Esophagus (tissue), 2 donors: ENCODE data around the gene TMPRSS9. TPM values are rescaled to one million over a fixed set of nuclear protein-coding genes. Genes with fewer than 3 reads are reported as not detected.

Experiments
- H3K27ac ChIP-seq, 2 donors: one replicate each; pipeline ENCODE4 v1.5.1; 2013; ENCODE audit warnings: low read depth in 2 of 2, mild to moderate bottlenecking in 2 of 2, inconsistent platforms in 1 of 2, low read length in 1 of 2, moderate library complexity in 1 of 2
- H3K27me3 ChIP-seq, 2 donors: one replicate each; pipeline ENCODE4 v1.6.1; 2013; ENCODE audit warnings: low read length in 2 of 2, control low read depth in 1 of 2, mild to moderate bottlenecking in 1 of 2; ENCODE audit not compliant: insufficient read depth in 2 of 2, control insufficient read depth in 1 of 2
- H3K36me3 ChIP-seq, 2 donors: one replicate each; pipeline ENCODE4 v1.6.1; 2013; ENCODE audit warnings: low read length in 1 of 2; ENCODE audit not compliant: control insufficient read depth in 2 of 2, insufficient read depth in 2 of 2
- H3K4me1 ChIP-seq, 2 donors: one replicate each; pipeline ENCODE4 v1.6.1; 2013; ENCODE audit warnings: low read length in 1 of 2; ENCODE audit not compliant: control insufficient read depth in 2 of 2, insufficient read depth in 2 of 2
- H3K4me3 ChIP-seq, 2 donors: one replicate each; pipeline ENCODE4 v1.5.1; 2013; ENCODE audit warnings: low read length in 2 of 2, mild to moderate bottlenecking in 2 of 2, low read depth in 1 of 2, moderate library complexity in 1 of 2
- H3K9me3 ChIP-seq, 2 donors: one replicate each; pipeline ENCODE4 v1.6.1; 2013; ENCODE audit warnings: mild to moderate bottlenecking in 2 of 2, low read depth in 1 of 2, low read length in 1 of 2, moderate library complexity in 1 of 2; ENCODE audit not compliant: control insufficient read depth in 2 of 2, insufficient read depth in 1 of 2
- WGBS, 2 donors: extraction: QIAGEN DNeasy Blood & Tissue Kit; methylation state at CpG; one replicate each; pipeline ENCODE4 v1.1.7; 2013; 5-methylcytosine and 5-hydroxymethylcytosine counted together
- polyA plus RNA-seq, 2 donors: library from polyadenylated mRNA; stranded (reverse); fragments of 200-250 nt; gene quantifications; one replicate each; pipeline ENCODE4 v1.2.3, GENCODE V29; 2013
- donor health status: healthy with polysubstance abuse.
- donor health status: Bipolar disorder and iron deficiency.

Gene TMPRSS9
- polyA plus RNA-seq, 2 donors, result 0.04 TPM; not detected in 1

DNA sequence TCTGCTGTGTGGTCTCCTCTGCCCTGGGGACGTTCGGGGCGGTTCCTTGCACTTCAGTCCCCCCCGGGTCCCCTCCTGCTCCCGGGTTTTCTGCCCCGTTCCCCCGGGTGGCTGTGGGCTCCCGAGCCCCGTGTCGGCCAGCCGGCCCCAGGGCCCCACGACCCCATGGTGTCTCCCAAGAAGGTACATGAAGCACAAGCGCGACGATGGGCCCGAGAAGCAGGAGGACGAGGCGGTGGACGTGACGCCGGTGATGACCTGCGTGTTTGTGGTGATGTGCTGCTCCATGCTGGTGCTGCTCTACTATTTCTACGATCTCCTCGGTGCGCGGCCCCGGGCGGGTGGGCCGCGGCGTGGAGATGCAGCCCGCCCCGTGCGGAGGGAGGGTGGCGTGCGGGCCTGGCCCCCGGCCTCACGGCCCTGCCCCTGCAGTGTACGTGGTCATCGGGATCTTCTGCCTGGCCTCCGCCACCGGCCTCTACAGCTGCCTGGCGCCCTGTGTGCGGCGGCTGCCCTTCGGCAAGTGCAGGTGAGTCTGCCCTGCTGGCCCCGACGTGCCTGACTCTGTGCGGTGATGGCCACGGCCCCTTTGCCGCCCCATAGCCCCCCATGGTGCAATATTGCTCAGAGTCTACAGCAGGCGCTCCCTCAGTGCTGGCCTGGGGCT, 20.3 kb upstream of the TMPRSS9 start:
- H3K4me3 ChIP-seq, result no peak overlapping the region
- peaks cover 0 to 9% of the 10 kb centered on the region in 2 donors for H3K4me1 ChIP-seq
- WGBS, 2 donors, result 94 to 95% methylated on average over 50 to 52 of the region's 52 CpGs
- H3K36me3 ChIP-seq, result peaks cover 0 to 31% of the 10 kb centered on the region in 2 donors
- H3K9me3 ChIP-seq, result peaks cover 0 to 5% of the 10 kb centered on the region in 2 donors
- no peak overlapping the region for H3K27ac ChIP-seq
- H3K27me3 ChIP-seq, result no peaks in the 10 kb centered on the region

DNA sequence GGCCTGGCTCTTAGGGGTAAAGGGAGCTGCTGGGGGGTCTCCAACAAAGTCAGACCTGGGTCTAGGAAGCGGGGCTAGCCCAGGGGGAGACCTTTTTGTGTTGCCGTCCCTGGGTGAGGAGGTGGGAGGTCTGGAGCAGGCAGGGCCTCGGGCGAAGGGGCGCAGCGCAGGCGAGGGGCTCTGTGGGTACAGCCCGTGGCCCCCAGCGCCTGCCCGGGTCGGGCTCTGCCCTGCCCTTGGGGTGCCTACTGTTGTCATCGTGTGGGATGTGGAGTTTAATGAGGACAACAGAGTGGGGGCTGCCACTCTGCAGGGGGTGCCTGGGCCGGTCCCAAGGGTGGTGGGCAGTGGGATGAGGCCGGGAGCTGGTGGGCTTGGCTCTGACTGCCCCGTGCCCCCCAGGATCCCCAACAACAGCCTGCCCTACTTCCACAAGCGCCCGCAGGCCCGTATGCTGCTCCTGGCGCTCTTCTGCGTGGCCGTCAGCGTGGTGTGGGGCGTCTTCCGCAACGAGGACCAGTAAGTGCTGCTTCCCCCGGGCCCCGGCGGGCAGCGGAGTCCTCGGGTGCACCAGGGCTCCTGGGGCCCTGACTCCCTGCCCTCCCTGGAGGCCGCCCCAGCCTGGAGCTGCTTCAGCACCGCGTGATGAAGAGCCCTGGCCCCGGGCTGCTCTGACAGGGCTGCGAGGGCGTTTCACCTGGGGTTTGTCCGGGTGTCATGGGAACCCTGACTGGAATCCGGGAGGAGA, 19.4 kb upstream of the TMPRSS9 start:
- Histone ChIP-seq H3K9me3 (peaks cover 0 to 5% of the 10 kb centered on the region in 2 donors), H3K36me3 (peaks cover 0 to 29% of the 10 kb centered on the region in 2 donors), H3K4me3 (no peak overlapping the region), H3K27ac (no peak overlapping the region), H3K4me1 (peaks cover 0 to 9% of the 10 kb centered on the region in 2 donors), H3K27me3 (no peaks in the 10 kb centered on the region)
- 81 to 87% methylated on average over 38 of the region's 38 CpGs for WGBS, 2 donors

DNA sequence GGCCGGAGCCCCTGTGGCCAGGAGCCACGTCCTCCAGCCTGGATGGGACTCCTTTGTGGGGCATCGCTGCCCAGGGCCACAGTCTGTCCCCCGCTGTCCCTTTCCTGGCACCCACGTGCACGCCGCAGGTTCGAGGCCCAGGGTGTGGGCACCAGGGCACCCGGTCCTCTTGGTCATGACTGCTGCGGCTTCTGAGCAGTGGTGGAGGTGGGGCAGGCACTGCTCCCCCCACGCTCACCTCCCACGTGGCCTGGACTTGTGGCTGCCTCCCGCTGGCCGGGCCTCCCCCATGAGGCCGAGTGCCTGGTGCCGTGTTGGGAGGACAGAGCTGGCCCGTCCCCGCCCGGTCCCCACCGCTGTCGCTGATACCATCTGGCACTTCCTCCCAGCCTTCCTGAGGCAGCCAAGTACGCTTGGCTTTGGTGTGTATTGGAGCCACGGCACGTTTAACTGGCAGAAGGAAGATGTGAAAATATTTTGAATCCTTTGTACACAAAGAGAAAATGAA, 18.8 kb upstream of the TMPRSS9 start:
- WGBS, 2 donors, result 64 to 74% methylated on average over 20 to 24 of the region's 24 CpGs
- no peaks in the 10 kb centered on the region for H3K27me3 ChIP-seq
- peaks cover 0 to 29% of the 10 kb centered on the region in 2 donors for H3K36me3 ChIP-seq
- peaks cover 0 to 7% of the 10 kb centered on the region in 2 donors for H3K4me1 ChIP-seq
- H3K9me3 ChIP-seq, result peaks cover 0 to 5% of the 10 kb centered on the region in 2 donors
- H3K27ac ChIP-seq, result no peak overlapping the region
- H3K4me3 ChIP-seq, result no peak overlapping the region

DNA sequence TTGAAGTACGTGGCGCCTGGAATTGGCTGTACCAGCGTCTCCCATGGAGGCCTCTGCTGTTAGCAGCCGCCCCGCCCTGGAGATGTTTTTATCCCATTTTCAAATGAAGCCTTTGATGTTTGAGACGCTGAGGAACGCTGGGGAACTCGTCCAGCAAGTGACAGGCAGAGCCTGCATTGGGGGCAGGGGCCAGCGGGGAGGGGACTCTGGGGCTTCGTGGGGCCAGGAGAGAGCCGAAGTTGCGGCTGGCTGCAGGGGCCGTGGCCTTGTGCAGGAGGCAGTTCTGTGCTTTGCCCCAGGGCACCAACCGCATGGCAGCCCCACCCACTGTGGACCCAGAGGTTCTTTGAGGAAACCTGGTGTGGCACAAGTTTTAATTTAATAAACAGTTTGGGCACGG, 18.1 kb upstream of the TMPRSS9 start:
- Histone ChIP-seq H3K4me3 (no peak overlapping the region), H3K4me1 (peaks cover 0 to 7% of the 10 kb centered on the region in 2 donors), H3K27ac (no peak overlapping the region), H3K36me3 (peaks cover 0 to 25% of the 10 kb centered on the region in 2 donors), H3K9me3 (peaks cover 0 to 3% of the 10 kb centered on the region in 2 donors), H3K27me3 (no peaks in the 10 kb centered on the region)
- 54 to 63% methylated on average over 15 of the region's 15 CpGs for WGBS, 2 donors

DNA sequence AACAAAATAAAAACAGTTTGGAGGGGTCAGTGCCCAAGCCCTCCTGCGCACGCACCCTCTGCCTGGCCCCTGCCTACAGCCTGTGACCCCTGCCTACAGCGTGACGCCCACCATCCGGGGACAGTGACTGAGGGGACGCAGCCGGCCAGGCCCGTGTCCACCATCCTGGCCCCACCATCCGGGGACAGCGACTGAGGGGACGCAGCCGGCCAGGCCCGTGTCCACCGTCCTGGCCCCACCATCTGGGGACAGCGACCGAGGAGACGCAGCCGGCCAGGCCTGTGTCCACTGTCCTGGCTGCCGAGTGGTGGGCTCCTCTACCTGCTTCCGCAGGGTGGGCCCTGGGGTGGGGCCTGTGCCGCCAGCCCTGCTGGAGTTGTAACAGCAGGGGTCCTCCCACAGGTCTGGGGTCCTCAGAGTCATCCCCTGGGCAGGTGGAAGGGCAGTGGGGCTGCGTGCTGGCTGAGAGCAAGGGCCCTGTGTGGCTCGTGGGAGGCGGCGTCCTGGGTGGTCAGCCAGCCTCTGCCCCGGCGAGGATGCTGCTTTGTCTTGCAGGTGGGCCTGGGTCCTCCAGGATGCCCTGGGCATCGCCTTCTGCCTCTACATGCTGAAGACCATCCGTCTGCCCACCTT, 17.3 kb upstream of the TMPRSS9 start:
- 96 to 98% methylated on average over 22 to 29 of the region's 29 CpGs for WGBS, 2 donors

DNA sequence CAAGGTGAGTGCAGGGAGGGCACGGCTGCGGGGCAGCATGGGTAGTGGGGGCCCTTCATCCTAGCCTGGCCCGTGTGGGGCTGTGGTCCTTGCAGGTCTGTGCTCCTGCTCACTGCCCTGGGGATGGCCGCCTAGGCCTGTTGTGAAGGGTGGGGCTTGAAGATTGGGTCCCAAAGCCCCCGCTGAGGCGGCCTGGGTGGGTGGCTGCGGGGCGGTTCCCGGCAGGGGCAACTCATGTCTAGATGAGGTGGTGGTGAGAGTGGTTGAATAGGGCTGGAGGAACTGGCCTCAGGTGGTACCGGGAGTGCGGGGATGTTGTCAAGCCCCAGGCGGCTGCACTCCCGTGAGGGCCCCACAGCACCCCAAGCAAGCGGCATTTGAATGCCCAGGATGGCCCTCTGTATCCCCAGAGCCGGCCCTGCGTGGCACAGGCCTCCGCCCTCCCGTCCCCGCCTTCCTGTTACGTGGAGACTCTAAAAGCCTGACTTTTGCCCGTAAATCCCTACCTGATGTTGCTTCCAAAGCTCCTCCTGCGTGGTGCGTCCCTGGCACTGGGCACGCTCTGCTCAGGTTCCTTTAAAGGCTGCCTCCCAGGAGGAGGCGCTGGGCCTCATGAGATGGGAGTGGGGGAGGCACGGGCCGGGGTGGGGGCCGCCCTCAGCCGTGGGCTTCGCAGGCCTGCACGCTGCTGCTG, 16.6 kb upstream of the TMPRSS9 start:
- peaks cover 0 to 27% of the 10 kb centered on the region in 2 donors for H3K36me3 ChIP-seq
- 91 to 94% methylated on average over 31 of the region's 31 CpGs for WGBS, 2 donors

More for the DNA sequence above, 17.3 kb upstream of the TMPRSS9 start:
- peaks cover 0 to 3% of the 10 kb centered on the region in 2 donors for H3K9me3 ChIP-seq
- no peak overlapping the region for H3K4me3 ChIP-seq
- H3K27me3 ChIP-seq, result no peaks in the 10 kb centered on the region
- no peak overlapping the region for H3K27ac ChIP-seq
- peaks cover 0 to 25% of the 10 kb centered on the region in 2 donors for H3K36me3 ChIP-seq
- H3K4me1 ChIP-seq, result peaks cover 0 to 7% of the 10 kb centered on the region in 2 donors

DNA sequence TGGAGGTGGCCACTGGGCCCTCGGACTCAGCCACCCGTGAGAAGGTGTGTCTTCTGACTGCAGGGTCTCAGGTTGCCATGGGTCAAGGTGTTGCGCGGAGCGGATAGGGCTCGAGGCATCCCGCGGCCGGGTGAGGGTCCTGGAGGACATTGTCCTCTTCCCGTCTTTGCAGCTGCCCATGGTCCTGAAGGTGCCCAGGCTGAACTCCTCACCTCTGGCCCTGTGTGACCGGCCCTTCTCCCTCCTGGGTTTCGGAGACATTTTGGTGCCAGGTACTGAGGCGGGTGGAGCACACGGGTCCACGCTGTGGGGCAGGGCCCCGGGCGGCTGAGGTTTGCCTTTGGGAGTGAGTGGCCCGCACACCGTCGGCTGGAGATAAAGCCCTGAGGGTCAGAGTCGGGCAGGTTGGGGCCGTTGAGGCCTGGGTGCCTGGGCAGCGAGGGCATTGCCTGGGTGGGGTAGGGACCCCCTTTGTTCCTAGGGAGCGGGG, 15.6 kb upstream of the TMPRSS9 start:
- Histone ChIP-seq H3K36me3 (peaks cover 0 to 25% of the 10 kb centered on the region in 2 donors), H3K27me3 (no peaks in the 10 kb centered on the region), H3K9me3 (peaks cover 0 to 3% of the 10 kb centered on the region in 2 donors), H3K4me3 (no peak overlapping the region), H3K27ac (no peak overlapping the region), H3K4me1 (peaks cover 0 to 7% of the 10 kb centered on the region in 2 donors)
- WGBS, 2 donors, result 93 to 94% methylated on average over 24 of the region's 24 CpGs

More for the DNA sequence above, 16.6 kb upstream of the TMPRSS9 start:
- H3K27ac ChIP-seq, result no peak overlapping the region
- H3K4me3 ChIP-seq, result no peak overlapping the region
- peaks cover 0 to 7% of the 10 kb centered on the region in 2 donors for H3K4me1 ChIP-seq
- H3K27me3 ChIP-seq, result no peaks in the 10 kb centered on the region
- peaks cover 0 to 3% of the 10 kb centered on the region in 2 donors for H3K9me3 ChIP-seq

DNA sequence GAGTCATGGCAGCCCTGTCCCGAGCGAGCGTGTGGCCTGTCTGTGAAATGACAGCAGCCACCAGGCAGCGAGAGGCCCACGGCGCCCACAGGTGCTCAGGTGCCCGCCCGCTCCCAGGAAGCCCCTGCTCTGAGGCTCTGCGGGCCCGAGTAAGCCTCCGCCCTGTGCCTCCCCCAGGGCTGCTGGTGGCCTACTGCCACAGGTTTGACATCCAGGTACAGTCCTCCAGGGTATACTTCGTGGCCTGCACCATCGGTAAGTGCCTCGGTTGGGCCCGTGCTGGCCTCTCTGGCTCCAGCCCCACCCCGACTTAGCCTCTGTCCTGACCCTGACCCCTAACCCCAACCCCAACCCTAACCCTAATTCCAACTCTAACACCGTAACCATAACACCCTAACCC, 15.0 kb upstream of the TMPRSS9 start:
- peaks cover 0 to 7% of the 10 kb centered on the region in 2 donors for H3K4me1 ChIP-seq
- H3K4me3 ChIP-seq, result no peak overlapping the region
- peaks cover 0 to 19% of the 10 kb centered on the region in 2 donors for H3K36me3 ChIP-seq
- peaks cover 0 to 3% of the 10 kb centered on the region in 2 donors for H3K9me3 ChIP-seq
- no peaks in the 10 kb centered on the region for H3K27me3 ChIP-seq
- H3K27ac ChIP-seq, result no peak overlapping the region
- WGBS, 2 donors, result 96 to 97% methylated on average over 17 of the region's 17 CpGs
